GM12878 (cell line): ENCODE measurements around the gene CDHR4. TPM values are rescaled to one million over a fixed set of nuclear protein-coding genes. Genes with fewer than 3 reads are reported as not detected.
"Not testable (repeated sequence)": the region's sequence is repeated elsewhere in the genome, so short reads cannot be mapped to it uniquely, and the experiment has no call there.

Source experiments
- ATAC-seq: fragments of 200-7000 bp; cut with Tn5 transposase; 3 replicates; pipeline ENCODE4 v1.9.1; 2020; ENCODE audit warnings: mild to moderate bottlenecking, moderate library complexity
- BruUV-seq: library from RNA; stranded (reverse); fragments of 400-500 nt; replicated peaks from 2 replicates; lab custom pipeline; 2021; lab: Mats Ljungman, UMichigan
- CTCF ChIA-PET: fragments of 300-600 bp; sonication (Branson Sonifier 250); formaldehyde crosslinking; extraction: SDS; loops from one replicate; lab custom pipeline; 2021; ENCODE audit warnings: inconsistent platforms; lab: Yijun Ruan, JAX
- POLR2A ChIA-PET: fragments of 350-600 bp; formaldehyde crosslinking; extraction: SDS; loops from one replicate; lab custom pipeline; 2021; ENCODE audit warnings: inconsistent platforms; lab: Charles Lee
- RAD21 ChIA-PET: fragments of 300-600 bp; sonication (Branson Sonifier 250); formaldehyde crosslinking; loops from one replicate; lab custom pipeline; 2023; ENCODE audit warnings: antibody characterized with exemption; ENCODE audit not compliant: unreplicated experiment; lab: Charles Lee
- SMC1A ChIA-PET: fragments of 300-600 bp; sonication (Branson Sonifier 250); formaldehyde crosslinking; loops from one replicate; lab custom pipeline; 2023; ENCODE audit not compliant: unreplicated experiment, uncharacterized antibody; lab: Charles Lee
- DNase-seq: peaks from one replicate; pipeline ENCODE4 v3.0.0-alpha.2; 2011; ENCODE audit warnings: low read depth, low spot score
- FAIRE-seq: peaks from 3 replicates; lab custom pipeline; 2011; peaks lifted over from hg19 to GRCh38; lab: Jason Lieb, UNC
- H2AFZ ChIP-seq: 2 replicates; pipeline ENCODE4 v1.6.0; 2011; ENCODE audit warnings: low read depth, low read length, control low read depth; ENCODE audit not compliant: control insufficient read depth
- H3K27ac ChIP-seq: 2 replicates; pipeline ENCODE4 v1.5.1; 2011; ENCODE audit warnings: control low read depth; ENCODE audit not compliant: control insufficient read depth, insufficient read depth
- H3K27me3 ChIP-seq, 2 experiments: replicated peaks in 1 of 2; 2 replicates each; pipeline versions ENCODE4 v1.6.0 to v1.6.1; 2011; ENCODE audit warnings: low read length in 1 of 2; ENCODE audit not compliant: control insufficient read depth in 2 of 2, insufficient read depth in 2 of 2
- H3K36me3 ChIP-seq, 2 experiments: 2 replicates each; pipeline ENCODE4 v1.5.1; 2011; ENCODE audit warnings: low read length in 1 of 2; ENCODE audit not compliant: control insufficient read depth in 2 of 2, insufficient read depth in 2 of 2
- H3K4me1 ChIP-seq: 2 replicates; pipeline ENCODE4 v1.6.1; 2011; ENCODE audit warnings: mild to moderate bottlenecking, low read length, moderate library complexity, mixed read lengths; ENCODE audit not compliant: control insufficient read depth, insufficient read depth
- H3K4me2 ChIP-seq: 2 replicates; pipeline ENCODE4 v1.6.0; 2011; ENCODE audit warnings: control low read depth; ENCODE audit not compliant: control insufficient read depth, insufficient read depth
- H3K4me3 ChIP-seq: fragments of 200-600 bp; sonication (generic); 2 replicates; pipeline ENCODE4 v1.5.1; 2016
- H3K79me2 ChIP-seq: 2 replicates; pipeline ENCODE4 v1.6.0; 2011; ENCODE audit warnings: low read length; ENCODE audit not compliant: control insufficient read depth, insufficient read depth
- H3K9ac ChIP-seq: 2 replicates; pipeline ENCODE4 v1.8.0; 2011; ENCODE audit warnings: low read length, control low read depth, mixed read lengths; ENCODE audit not compliant: control insufficient read depth, insufficient read depth
- H3K9me3 ChIP-seq: replicated peaks from 3 replicates; pipeline ENCODE4 v1.5.1; 2011; ENCODE audit warnings: mild to moderate bottlenecking, low read length; ENCODE audit not compliant: control insufficient read depth, insufficient read depth
- H4K20me1 ChIP-seq: 2 replicates; pipeline ENCODE4 v1.6.0; 2011; ENCODE audit not compliant: control insufficient read depth, insufficient read depth
- ESRRA ChIP-seq: IDR thresholded peaks from 2 replicates; pipeline ENCODE4 v1.6.1; 2012; ENCODE audit warnings: mild to moderate bottlenecking, low read length, improper control_type of control experiment
- PAX8 ChIP-seq: fragments of 450-650 bp; IDR thresholded peaks from 2 replicates; pipeline ENCODE4 v1.6.1; 2017; ENCODE audit warnings: mild to moderate bottlenecking, moderate library complexity
- SMAD5 ChIP-seq: IDR thresholded peaks from 2 replicates; pipeline ENCODE4 v1.6.1; 2016; ENCODE audit warnings: antibody characterized with exemption, low read depth
- ZZZ3 ChIP-seq: IDR thresholded peaks from 2 replicates; pipeline ENCODE4 v1.6.1; 2011; ENCODE audit warnings: low read depth; ENCODE audit not compliant: control insufficient read depth, insufficient read length
- WGBS: methylation state at CpG from one replicate; pipeline ENCODE4 v1.1.6; 2016; ENCODE audit warnings: low lambda C conversion rate; ENCODE audit not compliant: insufficient replicate concordance, insufficient coverage; ENCODE audit errors: missing lambda C conversion rate; 5-methylcytosine and 5-hydroxymethylcytosine counted together
- in situ Hi-C: fragments of 300-500 bp; cut with MboI; formaldehyde crosslinking; loops from 9 replicates; pipeline ENCODE4 v1.14.3; 2018; ENCODE audit warnings: mixed read lengths
- intact Hi-C: fragments of 100-400 bp; cut with micrococcal nuclease; formaldehyde crosslinking; loops from one replicate; pipeline ENCODE4 v1.14.2; 2022; ENCODE audit not compliant: unreplicated experiment
- polyA plus RNA-seq, 11 experiments: library from polyadenylated mRNA; depleted of rRNA in 4 of 11; unstranded in 6 of 11; stranded (reverse) in 5 of 11; fragments of >200 nt; fragmentation: Nextera tagmentation in 4 of 11; fragmentation: Illumina TruSeq in 1 of 11; extraction: Ambion mirVana in 4 of 11; extraction: Trizol in 1 of 11; gene quantifications; 1 replicate in 1 of 11; 2 replicates in 10 of 11; pipeline versions ENCODE4 v1.2.1 to v1.2.3, GENCODE V29; 2011 to 2016; ENCODE audit warnings: inconsistent platforms in 2 of 11, missing spikeins in 2 of 11, low read depth in 1 of 11
- total RNA-seq, 4 experiments: library from RNA; depleted of rRNA in 3 of 4; stranded (reverse); fragments of >200 nt in 3 of 4; fragmentation: Illumina TruSeq in 1 of 4; extraction: Trizol in 1 of 4; gene quantifications; 2 replicates each; pipeline versions ENCODE4 v1.2.1 to v1.2.3, GENCODE V29; 2013 to 2021
- TF ChIP-seq, protein P1 (sequence below), 3 experiments: IDR thresholded peaks in 2 of 3; conservative IDR thresholded peaks in 1 of 3; 2 replicates each; pipeline ENCODE4 v1.5.1; 2011; ENCODE audit warnings: low read depth in 3 of 3, low read length in 3 of 3, mild to moderate bottlenecking in 3 of 3, control low read depth in 2 of 3, moderate library complexity in 2 of 3, inconsistent platforms in 1 of 3, mixed read lengths in 1 of 3; ENCODE audit not compliant: control insufficient read depth in 2 of 3, insufficient read depth in 1 of 3; ENCODE audit errors: extremely low read depth in 1 of 3

CDHR4 gene
- total and polyA plus RNA-seq, 10 of the 15 experiments (the other 5 are each of a cell fraction or from before 2014, with no cell fraction given), result not detected

DNA sequence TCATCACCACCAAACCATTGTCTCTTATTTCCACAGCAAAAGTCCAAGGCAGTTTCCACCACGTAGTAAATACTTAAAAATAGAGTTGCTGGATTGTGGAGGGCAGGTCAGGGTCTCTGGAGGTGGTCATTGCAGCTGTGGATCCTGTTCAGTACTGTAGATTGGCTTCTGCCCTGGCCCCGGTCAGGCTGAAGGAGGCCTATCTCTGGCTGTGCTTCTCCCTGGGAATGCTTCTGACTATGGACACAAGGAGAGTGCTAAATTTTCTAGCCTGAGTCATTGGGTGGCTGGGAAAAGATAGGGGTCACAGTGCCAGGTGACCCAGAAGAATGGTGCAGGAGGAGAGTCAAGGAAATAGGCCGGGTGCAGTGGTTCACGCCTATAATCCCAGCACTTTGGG, 49.6 kb downstream of the CDHR4 start:
- H4K20me1 ChIP-seq, result no peaks in the 10 kb centered on the region
- 78% methylated on average over 4 of the region's 4 CpGs for WGBS
- no peak overlapping the region for H3K4me3 ChIP-seq
- CTCF ChIA-PET, result no interaction called here
- H3K9ac ChIP-seq, result no peak overlapping the region
- BruUV-seq, result no TSS peak
- no peaks in the 10 kb centered on the region for H3K79me2 ChIP-seq
- no peak overlapping the region for H3K27ac ChIP-seq
- SMC1A ChIA-PET, result no interaction called here
- no peaks in the 10 kb centered on the region for H3K27me3 ChIP-seq
- no peak overlapping the region for H3K4me2 ChIP-seq
- no peak overlapping the region for H2AFZ ChIP-seq
- H3K36me3 ChIP-seq, result peaks cover 0 to 6% of the 10 kb centered on the region in 2 experiments; a peak in 3 of 4 replicates
- ATAC-seq, result no peak
- in situ Hi-C loops, result no loop called here
- TF ChIP-seq ESRRA (no peak), SMAD5 (no peak), PAX8 (no peak), ZZZ3 (no peak)
- TF ChIP-seq, protein P1, sequence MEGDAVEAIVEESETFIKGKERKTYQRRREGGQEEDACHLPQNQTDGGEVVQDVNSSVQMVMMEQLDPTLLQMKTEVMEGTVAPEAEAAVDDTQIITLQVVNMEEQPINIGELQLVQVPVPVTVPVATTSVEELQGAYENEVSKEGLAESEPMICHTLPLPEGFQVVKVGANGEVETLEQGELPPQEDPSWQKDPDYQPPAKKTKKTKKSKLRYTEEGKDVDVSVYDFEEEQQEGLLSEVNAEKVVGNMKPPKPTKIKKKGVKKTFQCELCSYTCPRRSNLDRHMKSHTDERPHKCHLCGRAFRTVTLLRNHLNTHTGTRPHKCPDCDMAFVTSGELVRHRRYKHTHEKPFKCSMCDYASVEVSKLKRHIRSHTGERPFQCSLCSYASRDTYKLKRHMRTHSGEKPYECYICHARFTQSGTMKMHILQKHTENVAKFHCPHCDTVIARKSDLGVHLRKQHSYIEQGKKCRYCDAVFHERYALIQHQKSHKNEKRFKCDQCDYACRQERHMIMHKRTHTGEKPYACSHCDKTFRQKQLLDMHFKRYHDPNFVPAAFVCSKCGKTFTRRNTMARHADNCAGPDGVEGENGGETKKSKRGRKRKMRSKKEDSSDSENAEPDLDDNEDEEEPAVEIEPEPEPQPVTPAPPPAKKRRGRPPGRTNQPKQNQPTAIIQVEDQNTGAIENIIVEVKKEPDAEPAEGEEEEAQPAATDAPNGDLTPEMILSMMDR (IDR thresholded peaks at IDR 0.05 in 2 of 3, conservative IDR thresholded peaks at IDR 0.05 in 1 of 3; ENCODE audit: control insufficient read depth in 2 of 3, extremely low read depth in 1 of 3, insufficient read depth in 1 of 3, low read depth in 3 of 3, low read length in 3 of 3), result no peak
- no peak for FAIRE-seq
- POLR2A ChIA-PET, result no interaction called here
- H3K9me3 ChIP-seq, result no peaks in the 10 kb centered on the region
- DNase-seq, result no peak
- no peaks in the 10 kb centered on the region for H3K4me1 ChIP-seq
- intact Hi-C loops, result no loop called here
- RAD21 ChIA-PET, result no interaction called here

DNA sequence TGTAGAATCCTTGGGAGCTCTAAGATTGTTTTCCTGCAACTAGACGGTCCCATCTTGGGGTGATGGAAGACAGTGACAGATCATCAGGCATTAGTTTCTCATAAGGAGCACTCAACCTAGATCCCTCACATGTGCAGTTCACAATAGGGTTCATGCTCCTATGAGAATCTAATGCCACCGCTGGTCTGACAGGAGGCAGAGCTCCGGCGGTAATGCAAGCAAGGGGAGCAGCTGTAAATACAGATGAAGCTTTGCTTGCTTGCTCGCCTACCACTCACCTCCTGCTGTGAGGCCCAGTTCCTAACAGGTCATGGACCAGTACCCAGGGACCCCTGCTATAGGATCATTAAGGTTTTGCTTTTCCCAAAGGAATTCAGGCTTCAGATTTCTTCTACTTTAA, 50.8 kb downstream of the CDHR4 start:
- in situ Hi-C loops, H4K20me1 ChIP-seq, H3K27me3 ChIP-seq, CTCF ChIA-PET, H3K4me2 ChIP-seq, ATAC-seq, H3K4me3 ChIP-seq, RAD21 ChIA-PET, BruUV-seq, DNase-seq, H3K79me2 ChIP-seq, H3K9ac ChIP-seq, FAIRE-seq, intact Hi-C loops, H2AFZ ChIP-seq, H3K9me3 ChIP-seq, H3K4me1 ChIP-seq, H3K36me3 ChIP-seq, H3K27ac ChIP-seq: not testable (repeated sequence)
- 100% methylated on average over 5 of the region's 5 CpGs for WGBS
- ChIA-PET POLR2A (interaction anchor here (0.8 kb wide), 1 partner anchor 60 kb away, joined by 3 read pairs; the partner anchor contains the start of genes MST1 and RNF123), SMC1A (interaction anchor here (1.2 kb wide), 1 partner anchor 22 kb away, joined by 3 read pairs; no protein-coding TSS in a partner anchor)
